IPS-18c (cell line): ENCODE measurements around the gene CDC37.
"Not testable (repeated sequence)": the region's sequence is repeated elsewhere in the genome, so short reads cannot be mapped to it uniquely, and the experiment has no call there.

Source experiments
- H3K4me3 ChIP-seq: 2 replicates; pipeline ENCODE4 v1.7.0; 2013; ENCODE audit warnings: low read depth, mild to moderate bottlenecking, low read length, moderate library complexity; ENCODE audit not compliant: insufficient read depth
- H3K9me3 ChIP-seq: one replicate; pipeline ENCODE4 v1.6.1; 2013; ENCODE audit warnings: mild to moderate bottlenecking, low read length, moderate library complexity; ENCODE audit not compliant: control insufficient read depth, insufficient read depth

Gene CDC37

GRCh38 chr19:10404888-10405820, 1.8 kb upstream of the CDC37 start:
- H3K4me3 ChIP-seq, result peak overlapping the region; percentile 92
- peaks cover 2% of the 10 kb centered on the region for H3K9me3 ChIP-seq

- H3K4me3 ChIP-seq, result peak overlapping the region; percentile 92
- H3K9me3 ChIP-seq, result peaks cover 2% of the 10 kb centered on the region
These were observed 802 bp downstream of the CDC37 start for GRCh38 chr19:10402441-10403038.

- no peak overlapping the region for H3K4me3 ChIP-seq
- no peaks in the 10 kb centered on the region for H3K9me3 ChIP-seq
These were observed 3.5 kb downstream of the CDC37 start for GRCh38 chr19:10399878-10400277.

- not testable (repeated sequence) for H3K9me3 ChIP-seq, H3K4me3 ChIP-seq
These were observed 4.0 kb downstream of the CDC37 start for GRCh38 chr19:10399340-10399739.

GRCh38 chr19:10398819-10399218, 4.5 kb downstream of the CDC37 start:
- Histone ChIP-seq H3K9me3 (no peaks in the 10 kb centered on the region), H3K4me3 (no peak overlapping the region)

GRCh38 chr19:10395917-10396316, 7.4 kb downstream of the CDC37 start:
- no peaks in the 10 kb centered on the region for H3K9me3 ChIP-seq
- H3K4me3 ChIP-seq, result no peak overlapping the region

- Histone ChIP-seq H3K4me3 (no peak overlapping the region), H3K9me3 (no peaks in the 10 kb centered on the region)
These were observed 7.9 kb downstream of the CDC37 start for GRCh38 chr19:10395436-10395835.

- Histone ChIP-seq H3K9me3 (no peaks in the 10 kb centered on the region), H3K4me3 (no peak overlapping the region)
These were observed 8.3 kb downstream of the CDC37 start for GRCh38 chr19:10395003-10395402.

- H3K4me3 ChIP-seq, result no peak overlapping the region
These were observed 10.2 kb downstream of the CDC37 start for GRCh38 chr19:10393137-10393536.

GRCh38 chr19:10392120-10392519, 11.2 kb downstream of the CDC37 start:
- H3K9me3 ChIP-seq, result no peaks in the 10 kb centered on the region
- no peak overlapping the region for H3K4me3 ChIP-seq

More at GRCh38 chr19:10393137-10393536, 10.2 kb downstream of the CDC37 start:
- no peaks in the 10 kb centered on the region for H3K9me3 ChIP-seq

GRCh38 chr19:10390652-10391286, 12.6 kb downstream of the CDC37 start:
- H3K9me3 ChIP-seq, result no peaks in the 10 kb centered on the region
- no peak overlapping the region for H3K4me3 ChIP-seq

- no peaks in the 10 kb centered on the region for H3K9me3 ChIP-seq
These were observed 13.5 kb downstream of the CDC37 start for GRCh38 chr19:10389863-10390262.

GRCh38 chr19:10388957-10389356, 14.4 kb downstream of the CDC37 start:
- no peaks in the 10 kb centered on the region for H3K9me3 ChIP-seq
- H3K4me3 ChIP-seq, result no peak overlapping the region

More at GRCh38 chr19:10389863-10390262, 13.5 kb downstream of the CDC37 start:
- H3K4me3 ChIP-seq, result no peak overlapping the region

- no peaks in the 10 kb centered on the region for H3K9me3 ChIP-seq
- no peak overlapping the region for H3K4me3 ChIP-seq
These were observed 18.8 kb downstream of the CDC37 start for GRCh38 chr19:10384580-10384979.

- H3K4me3 ChIP-seq, H3K9me3 ChIP-seq: not testable (repeated sequence)
These were observed 20.2 kb downstream of the CDC37 start for GRCh38 chr19:10383223-10383499.

- Histone ChIP-seq H3K4me3 (peak within 1 kb of the TSS; percentile 85), H3K9me3 (no peaks in the 10 kb centered on the region)
These were observed 22.8 kb downstream of the CDC37 start, which contains the start of gene TYK2 for GRCh38 chr19:10380313-10381102. Gene TYK2 (minus strand): TSS chr19:10380572. CDS start chr19:10378406, 2,166 bp downstream.

GRCh38 chr19:10379880-10380312, 23.4 kb downstream of the CDC37 start:
- Histone ChIP-seq H3K9me3 (no peaks in the 10 kb centered on the region), H3K4me3 (peak overlapping the region; percentile 85)
